SU-DHL-6 (cell line): ENCODE measurements around the gene ACVR2B.

Experiments
- CTCF ChIP-seq: fragments of 200-600 bp; sonication (generic); IDR thresholded peaks from one replicate; pipeline ENCODE4 v1.5.1; 2017; ENCODE audit warnings: antibody characterized with exemption, mild to moderate bottlenecking, low read length, moderate library complexity; ENCODE audit not compliant: insufficient read depth, poor library complexity, severe bottlenecking
- EZH2phosphoT487 ChIP-seq: fragments of 200-600 bp; sonication (generic), shearing (Covaris generic); conservative IDR thresholded peaks from 2 replicates; pipeline ENCODE4 v1.6.1; 2018; ENCODE audit warnings: mild to moderate bottlenecking, antibody characterized with exemption, low read length, moderate library complexity, mixed read lengths

GRCh38 chr3:38477839-38478450, 24.3 kb downstream of the ACVR2B start:
- TF ChIP-seq CTCF (no peak), EZH2phosphoT487 (no peak)
